Hematopoietic multipotent progenitor cell treated with erythropoietin and hydrocortisone succinate and interleukin-3 and kit ligand, for 8 days (in vitro differentiated cells): Measurements from ENCODE around the gene TMEM253.

Experiments
- DNase-seq: peaks from one replicate; pipeline ENCODE4 v3.0.0-alpha.2; 2015

The TMEM253 gene

GRCh38 chr14:21106176-21106497 lies 5.3 kb downstream of the TMEM253 start:
- no peak for DNase-seq

GRCh38 chr14:21106498-21107282 lies 5.8 kb downstream of the TMEM253 start:
- DNase-seq: peak; percentile 85

- DNase-seq: peak; percentile 60
Observed at GRCh38 chr14:21107283-21107800, 6.5 kb downstream of the TMEM253 start.

- DNase-seq: no peak
Observed at GRCh38 chr14:21108791-21109190, 7.9 kb downstream of the TMEM253 start.

- DNase-seq: peak; percentile 14
Observed at GRCh38 chr14:21109377-21110138, 8.7 kb downstream of the TMEM253 start.

- no peak for DNase-seq
Observed at GRCh38 chr14:21112255-21112654, 11.4 kb downstream of the TMEM253 start.

- no peak for DNase-seq
Observed at GRCh38 chr14:21113369-21113768, 12.5 kb downstream of the TMEM253 start.

- DNase-seq: no peak
Observed at GRCh38 chr14:21118933-21119332, 18.1 kb downstream of the TMEM253 start.

GRCh38 chr14:21120686-21121085 lies 19.8 kb downstream of the TMEM253 start:
- DNase-seq: no peak

- no peak for DNase-seq
Observed at GRCh38 chr14:21121122-21121521, 20.3 kb downstream of the TMEM253 start.

GRCh38 chr14:21123429-21123828 lies 22.6 kb downstream of the TMEM253 start:
- no peak for DNase-seq

GRCh38 chr14:21133901-21134300 lies 33.0 kb downstream of the TMEM253 start:
- DNase-seq: no peak

- DNase-seq: peak; percentile 50
Observed at GRCh38 chr14:21136024-21136423, 35.2 kb downstream of the TMEM253 start.

GRCh38 chr14:21142357-21142756 lies 41.5 kb downstream of the TMEM253 start:
- no peak for DNase-seq

GRCh38 chr14:21145437-21145836 lies 44.6 kb downstream of the TMEM253 start:
- DNase-seq: no peak

- no peak for DNase-seq
Observed at GRCh38 chr14:21149641-21150367, 48.9 kb downstream of the TMEM253 start.
